AG20443 (cell line): Measurements from ENCODE around the gene ACAP2.

Experiments used
- DNase-seq: peaks from one replicate; pipeline ENCODE4 v3.0.0; 2012; ENCODE audit warnings: low spot score, mixed read lengths

Gene ACAP2

GRCh38 chr3:195258449-195259153 is 184.2 kb downstream of the ACAP2 start:
- no peak for DNase-seq

GRCh38 chr3:195257454-195258448 is 185.1 kb downstream of the ACAP2 start:
- no peak for DNase-seq

GRCh38 chr3:195256639-195257453 is 186.0 kb downstream of the ACAP2 start:
- DNase-seq: no peak

- DNase-seq: no peak
Measured at GRCh38 chr3:195255571-195256501, 187.0 kb downstream of the ACAP2 start.

- no peak for DNase-seq
Measured at GRCh38 chr3:195255176-195255500, 187.7 kb downstream of the ACAP2 start.

- no peak for DNase-seq
Measured at GRCh38 chr3:195254454-195255175, 188.2 kb downstream of the ACAP2 start.

GRCh38 chr3:195253923-195254432 is 188.8 kb downstream of the ACAP2 start:
- DNase-seq: no peak

GRCh38 chr3:195251336-195252065 is 191.3 kb downstream of the ACAP2 start:
- DNase-seq: peak; percentile 2

- peak; percentile 37 for DNase-seq
Measured at GRCh38 chr3:195250473-195251251, 192.2 kb downstream of the ACAP2 start.

- DNase-seq: no peak
Measured at GRCh38 chr3:195249858-195250464, 192.9 kb downstream of the ACAP2 start.

- DNase-seq: no peak
Measured at GRCh38 chr3:195249057-195249770, 193.6 kb downstream of the ACAP2 start.

GRCh38 chr3:195248281-195248680 is 194.5 kb downstream of the ACAP2 start:
- DNase-seq: no peak

GRCh38 chr3:195247863-195248189 is 195.0 kb downstream of the ACAP2 start:
- no peak for DNase-seq

GRCh38 chr3:195247086-195247862 is 195.5 kb downstream of the ACAP2 start:
- DNase-seq: no peak

GRCh38 chr3:195246581-195246995 is 196.2 kb downstream of the ACAP2 start:
- DNase-seq: no peak

GRCh38 chr3:195245531-195245951 is 197.3 kb downstream of the ACAP2 start:
- no peak for DNase-seq
